ENCODE data around the gene HIVEP3. TPM values are rescaled to one million over a fixed set of nuclear protein-coding genes. Genes with fewer than 3 reads are reported as not detected.

HIVEP3 gene
- total RNA-seq, 2 donors from 2014 or later = 0.13 to 0.99 TPM

DNA sequence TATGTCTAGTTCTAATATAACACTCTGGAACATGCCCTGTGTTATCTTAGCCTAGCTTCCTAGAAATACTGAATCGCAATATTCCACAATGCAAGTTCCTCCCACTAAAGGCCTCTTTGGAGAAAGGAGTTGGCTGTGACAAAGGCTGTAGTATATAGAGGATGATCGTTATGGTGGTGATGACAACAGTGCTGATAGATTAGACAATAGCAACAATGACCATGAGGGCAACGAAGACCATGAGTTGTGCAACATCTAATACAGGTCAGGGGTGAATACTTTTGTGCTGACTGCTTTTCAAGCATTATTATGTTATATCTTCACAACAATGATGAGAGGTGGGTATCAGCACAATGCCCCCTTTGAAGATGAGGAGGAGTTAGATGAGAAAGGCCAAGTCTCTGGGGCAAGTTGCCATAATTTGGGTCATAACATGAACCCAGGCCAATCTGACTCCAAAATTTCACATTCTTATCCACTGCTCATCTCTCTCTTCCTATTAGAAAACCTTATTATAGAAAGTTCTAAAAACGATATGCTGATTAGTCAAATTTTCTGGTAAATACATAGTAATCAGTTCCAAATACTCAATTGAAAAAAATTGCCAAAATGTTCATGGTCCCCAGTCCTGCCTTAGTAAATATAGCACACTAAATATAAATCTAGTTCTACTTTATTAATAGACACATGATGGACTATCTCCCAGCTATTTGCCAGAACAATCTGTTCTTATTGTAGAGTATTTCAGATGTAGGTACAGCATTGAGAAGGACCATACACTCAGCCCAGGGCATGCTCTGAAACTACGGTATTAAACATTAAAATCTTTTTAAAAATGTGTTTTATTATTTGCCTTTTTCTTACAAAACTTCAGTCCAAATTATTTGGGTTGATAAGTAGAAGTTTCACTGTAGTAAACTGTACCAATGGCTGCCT is 37.5 kb downstream of the HIVEP3 start:
- Mint-ChIP-seq H3K27ac (no peak overlapping the region), H3K4me1 (peaks cover 12% of the 10 kb centered on the region)
- H3K36me3 ChIP-seq (ENCODE audit: control insufficient read depth, insufficient read depth, low read length) = no peaks in the 10 kb centered on the region

GRCh38 chr1:41880261-41880660 is 38.5 kb downstream of the HIVEP3 start:
- Histone ChIP-seq H3K27me3 (ENCODE audit: control insufficient read depth, insufficient read depth, low read length, poor library complexity, severe bottlenecking) (no peaks in the 10 kb centered on the region), H3K9me3 (ENCODE audit: control insufficient read depth, low read length) (no peaks in the 10 kb centered on the region), H3K27ac (ENCODE audit: low read depth, low read length) (no peak overlapping the region), H3K36me3 (ENCODE audit: control insufficient read depth, insufficient read depth, low read length) (no peaks in the 10 kb centered on the region), H3K9ac (ENCODE audit: extremely low read depth, low read length, poor library complexity, severe bottlenecking) (no peak overlapping the region), H3K4me1 (ENCODE audit: control insufficient read depth, insufficient read depth, low read length) (peaks cover 13% of the 10 kb centered on the region), H3K4me3 (ENCODE audit: low read length) (no peak overlapping the region)
- H3K4me1 Mint-ChIP-seq = peaks cover 17% of the 10 kb centered on the region
- H3K9me3 Mint-ChIP-seq = no peaks in the 10 kb centered on the region
- no peak for DNase-seq
- H3K4me3 Mint-ChIP-seq = no peak overlapping the region
- WGBS, 2 experiments (ENCODE audit: insufficient coverage in 1 of 2, insufficient read length in 1 of 2) = 60 to 75% methylated on average over 1 to 4 of the region's 4 CpGs
- no peaks in the 10 kb centered on the region for H3K27me3 Mint-ChIP-seq (ENCODE audit: insufficient read depth)
- no peak overlapping the region for H3K27ac Mint-ChIP-seq
- H3K36me3 Mint-ChIP-seq (ENCODE audit: low read depth) = no peaks in the 10 kb centered on the region
- no peak for TF ChIP-seq CTCF (conservative IDR thresholded peaks at IDR 0.05)

More for the DNA sequence above, 37.5 kb downstream of the HIVEP3 start:
- WGBS, 2 experiments (ENCODE audit: insufficient coverage in 1 of 2, insufficient read length in 1 of 2) = 83 to 90% methylated on average over 1 to 5 of the region's 5 CpGs
- no peak overlapping the region for H3K4me3 ChIP-seq (ENCODE audit: low read length)
- H3K9me3 ChIP-seq (ENCODE audit: control insufficient read depth, low read length) = no peaks in the 10 kb centered on the region
- TF ChIP-seq CTCF (conservative IDR thresholded peaks at IDR 0.05) = no peak
- no peaks in the 10 kb centered on the region for H3K27me3 ChIP-seq (ENCODE audit: control insufficient read depth, insufficient read depth, low read length, poor library complexity, severe bottlenecking)
- no peaks in the 10 kb centered on the region for H3K27me3 Mint-ChIP-seq (ENCODE audit: insufficient read depth)
- no peak overlapping the region for H3K4me3 Mint-ChIP-seq
- DNase-seq = no peak
- H3K36me3 Mint-ChIP-seq (ENCODE audit: low read depth) = no peaks in the 10 kb centered on the region
- no peaks in the 10 kb centered on the region for H3K9me3 Mint-ChIP-seq
- no peak overlapping the region for H3K9ac ChIP-seq (ENCODE audit: extremely low read depth, low read length, poor library complexity, severe bottlenecking)
- no peak overlapping the region for H3K27ac ChIP-seq (ENCODE audit: low read depth, low read length)
- H3K4me1 ChIP-seq (ENCODE audit: control insufficient read depth, insufficient read depth, low read length) = peaks cover 9% of the 10 kb centered on the region

GRCh38 chr1:41879617-41880016 is 39.1 kb downstream of the HIVEP3 start:
- Histone ChIP-seq H3K36me3 (ENCODE audit: control insufficient read depth, insufficient read depth, low read length) (no peaks in the 10 kb centered on the region), H3K27me3 (ENCODE audit: control insufficient read depth, insufficient read depth, low read length, poor library complexity, severe bottlenecking) (no peaks in the 10 kb centered on the region), H3K9me3 (ENCODE audit: control insufficient read depth, low read length) (no peaks in the 10 kb centered on the region), H3K4me3 (ENCODE audit: low read length) (no peak overlapping the region), H3K9ac (ENCODE audit: extremely low read depth, low read length, poor library complexity, severe bottlenecking) (no peak overlapping the region), H3K27ac (ENCODE audit: low read depth, low read length) (no peak overlapping the region), H3K4me1 (ENCODE audit: control insufficient read depth, insufficient read depth, low read length) (peaks cover 19% of the 10 kb centered on the region)
- no peak for TF ChIP-seq CTCF (conservative IDR thresholded peaks at IDR 0.05)
- H3K4me3 Mint-ChIP-seq = no peak overlapping the region
- H3K27me3 Mint-ChIP-seq (ENCODE audit: insufficient read depth) = no peaks in the 10 kb centered on the region
- H3K4me1 Mint-ChIP-seq = peaks cover 24% of the 10 kb centered on the region
- H3K27ac Mint-ChIP-seq = no peak overlapping the region
- H3K36me3 Mint-ChIP-seq (ENCODE audit: low read depth) = no peaks in the 10 kb centered on the region
- DNase-seq = no peak
- no peaks in the 10 kb centered on the region for H3K9me3 Mint-ChIP-seq
